ENCODE measurements around the gene CFAP46.

DNA sequence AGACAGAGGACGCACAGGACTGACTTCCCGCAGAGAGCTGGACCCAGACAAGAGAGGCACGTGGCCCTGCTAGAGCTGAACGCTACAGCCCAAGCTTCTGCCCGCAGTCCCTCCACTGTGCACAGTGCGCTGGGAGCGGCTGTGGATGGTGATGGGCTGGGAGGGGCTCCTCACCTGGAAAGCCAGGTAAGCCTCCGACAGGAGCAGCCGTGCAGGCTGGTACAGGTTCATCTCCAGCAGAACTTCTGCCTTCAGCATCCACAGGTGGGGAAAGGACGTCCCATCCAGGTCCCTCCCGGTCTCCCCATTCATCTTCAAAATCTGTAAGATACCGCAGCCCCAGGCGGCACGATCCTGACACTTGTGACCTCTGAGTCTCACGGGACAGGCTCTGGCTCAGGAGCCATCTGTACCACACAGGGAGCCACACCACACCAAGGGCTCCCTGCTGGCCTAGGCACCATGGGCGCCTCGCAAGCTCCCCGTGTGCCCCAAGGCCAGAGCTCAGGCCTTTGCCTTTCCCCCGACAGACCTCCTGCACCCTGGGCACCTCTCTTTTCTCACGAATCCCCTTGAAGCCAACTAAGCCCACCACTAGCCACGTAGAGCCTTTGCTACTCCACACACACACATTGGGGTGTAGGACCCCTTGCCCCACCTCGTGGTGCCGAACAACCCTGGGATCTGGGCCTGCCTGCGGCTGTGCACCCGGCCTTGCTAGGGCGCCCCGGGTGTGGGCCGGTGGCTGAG, 76.3 kb downstream of the CFAP46 start:
- TF ChIP-seq CTCF (IDR thresholded peaks at IDR 0.05 in 8 of 11, conservative IDR thresholded peaks at IDR 0.05 in 3 of 11) (no peak), POLR2A (IDR thresholded peaks at IDR 0.05) (no peak), POLR2AphosphoS5 (IDR thresholded peaks at IDR 0.05) (no peak)

Data from spleen (tissue), 7 donors.